ENCODE results near the gene TSC22D3. TPM values are rescaled to one million over a fixed set of nuclear protein-coding genes. Genes with fewer than 3 reads are reported as not detected.

Gene TSC22D3
- total RNA-seq, 4 donors from 2014 or later: 101 to 786 (median 475) TPM

DNA sequence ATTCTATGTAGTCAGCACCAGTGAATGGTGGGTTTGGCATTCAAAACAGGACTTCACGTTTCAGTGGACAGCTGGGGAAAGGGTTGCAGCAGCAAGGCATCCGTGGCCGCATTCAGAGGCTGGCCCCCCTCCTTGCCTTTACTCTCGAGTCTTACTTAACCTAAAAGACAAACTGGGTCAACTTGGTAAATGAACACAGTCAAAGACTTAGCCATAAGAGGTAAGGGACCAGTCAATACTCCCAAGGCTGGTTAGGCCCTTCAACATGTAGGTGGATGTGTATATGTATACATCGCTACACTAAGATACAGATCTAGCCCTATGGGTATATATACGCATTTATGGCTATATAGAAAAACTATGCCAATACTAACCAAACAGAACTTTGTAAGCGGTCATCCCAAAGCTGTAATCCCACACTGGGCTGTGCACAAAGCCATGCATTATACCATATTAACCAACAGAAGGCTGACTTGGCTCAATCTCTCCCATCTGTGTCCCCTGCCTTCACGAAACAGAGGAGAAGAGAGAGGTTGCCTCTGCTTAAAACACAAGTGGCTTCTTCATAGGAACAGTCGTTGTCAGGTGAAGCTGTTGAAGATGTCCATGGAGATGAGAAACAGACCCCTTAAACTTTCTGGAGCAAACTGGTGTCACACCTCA lies 61.9 kb downstream of the TSC22D3 start:
- intact Hi-C loops (cut with DNase I; ENCODE audit: low total_unique reads): no loop called here
- peak overlapping the region; percentile 95 to 96 for H3K27ac ChIP-seq
- H3K4me3 ChIP-seq: peak overlapping the region; percentile 66 to 70
- H3K4me1 ChIP-seq: peaks cover 0 to 5% of the 10 kb centered on the region in 2 donors
- H3K9me3 ChIP-seq: no peaks in the 10 kb centered on the region
- no peaks in the 10 kb centered on the region for H3K27me3 ChIP-seq
- no peak for DNase-seq
- TF ChIP-seq POLR2A (IDR thresholded peaks at IDR 0.05): no peak
- TF ChIP-seq, protein P1, sequence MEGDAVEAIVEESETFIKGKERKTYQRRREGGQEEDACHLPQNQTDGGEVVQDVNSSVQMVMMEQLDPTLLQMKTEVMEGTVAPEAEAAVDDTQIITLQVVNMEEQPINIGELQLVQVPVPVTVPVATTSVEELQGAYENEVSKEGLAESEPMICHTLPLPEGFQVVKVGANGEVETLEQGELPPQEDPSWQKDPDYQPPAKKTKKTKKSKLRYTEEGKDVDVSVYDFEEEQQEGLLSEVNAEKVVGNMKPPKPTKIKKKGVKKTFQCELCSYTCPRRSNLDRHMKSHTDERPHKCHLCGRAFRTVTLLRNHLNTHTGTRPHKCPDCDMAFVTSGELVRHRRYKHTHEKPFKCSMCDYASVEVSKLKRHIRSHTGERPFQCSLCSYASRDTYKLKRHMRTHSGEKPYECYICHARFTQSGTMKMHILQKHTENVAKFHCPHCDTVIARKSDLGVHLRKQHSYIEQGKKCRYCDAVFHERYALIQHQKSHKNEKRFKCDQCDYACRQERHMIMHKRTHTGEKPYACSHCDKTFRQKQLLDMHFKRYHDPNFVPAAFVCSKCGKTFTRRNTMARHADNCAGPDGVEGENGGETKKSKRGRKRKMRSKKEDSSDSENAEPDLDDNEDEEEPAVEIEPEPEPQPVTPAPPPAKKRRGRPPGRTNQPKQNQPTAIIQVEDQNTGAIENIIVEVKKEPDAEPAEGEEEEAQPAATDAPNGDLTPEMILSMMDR (IDR thresholded peaks at IDR 0.05): no peak
- no peaks in the 10 kb centered on the region for H3K36me3 ChIP-seq

DNA sequence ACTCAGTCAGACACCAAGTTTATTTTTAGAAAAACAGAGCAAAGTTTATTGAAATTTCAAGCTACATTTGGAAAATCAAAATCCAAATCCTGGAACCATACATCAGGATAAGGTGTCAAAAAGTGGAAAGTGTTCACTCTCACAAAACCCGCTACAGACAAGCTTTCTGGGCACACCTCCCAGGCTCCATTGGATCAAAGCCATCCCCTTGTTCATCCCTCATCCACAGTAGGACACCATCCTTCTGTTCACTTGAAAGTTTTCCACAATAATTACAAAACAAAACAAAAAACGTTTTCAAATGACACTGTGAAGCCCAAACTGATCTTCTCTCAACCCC lies 62.4 kb downstream of the TSC22D3 start:
- TF ChIP-seq POLR2A (IDR thresholded peaks at IDR 0.05): no peak
- TF ChIP-seq, protein P1 (IDR thresholded peaks at IDR 0.05): no peak
- Histone ChIP-seq H3K27me3 (no peaks in the 10 kb centered on the region), H3K4me1 (peaks cover 0 to 5% of the 10 kb centered on the region in 2 donors), H3K36me3 (no peaks in the 10 kb centered on the region), H3K4me3 (peak overlapping the region; percentile 66 to 70), H3K27ac (peak overlapping the region; percentile 95 to 96), H3K9me3 (no peaks in the 10 kb centered on the region)
- peak in 1 of 2 donors; percentile 44 for DNase-seq
- intact Hi-C loops (cut with DNase I; ENCODE audit: low total_unique reads): no loop called here

DNA sequence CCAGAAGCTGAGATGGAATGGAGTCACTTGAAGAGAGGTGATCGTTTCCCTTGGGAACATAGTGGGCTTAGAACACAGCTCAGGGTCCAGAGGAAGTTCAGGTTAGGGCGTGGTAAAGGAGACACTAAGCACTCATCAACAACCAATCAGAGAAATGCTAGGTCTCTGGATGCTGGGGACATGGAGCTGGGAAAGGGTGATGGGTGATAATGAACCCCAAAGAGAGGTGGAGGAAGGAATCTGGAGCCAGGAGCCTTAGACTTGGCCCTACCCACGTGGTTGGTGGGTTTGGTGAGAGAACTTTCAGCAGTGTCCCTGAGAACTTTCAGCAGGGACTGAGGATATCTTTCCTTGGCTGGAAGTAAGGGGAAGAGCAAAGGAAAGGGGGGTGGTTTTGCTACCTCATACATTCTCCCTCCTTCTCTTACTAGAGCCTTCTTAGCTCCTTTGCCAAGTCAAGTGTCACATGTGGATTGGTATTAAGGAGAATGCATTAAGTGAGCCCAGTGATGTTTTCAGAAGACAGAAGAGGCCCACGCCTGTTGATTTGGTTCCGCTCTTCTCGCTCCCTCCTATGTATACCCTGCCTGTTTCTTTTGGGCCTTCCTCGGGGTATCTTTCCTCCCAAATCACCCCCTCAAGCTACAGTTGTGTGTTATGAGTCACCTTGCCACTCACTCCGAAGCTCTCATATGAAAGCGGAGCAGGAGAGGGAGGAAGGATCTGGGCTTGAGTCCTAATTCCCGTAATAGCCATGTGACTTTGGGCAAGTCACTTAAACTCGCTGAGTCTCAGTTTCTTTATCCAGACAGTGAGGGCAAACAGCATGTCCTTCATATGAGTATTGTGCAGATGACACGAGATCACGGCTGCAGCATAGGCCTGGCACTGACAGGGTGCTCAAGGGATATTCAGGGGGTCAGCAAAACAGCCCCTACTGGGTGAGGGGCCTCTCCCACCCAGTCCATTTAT lies 63.1 kb downstream of the TSC22D3 start:
- Histone ChIP-seq H3K4me3 (peak overlapping the region in 1 of 2 donors; percentile 66), H3K27me3 (no peaks in the 10 kb centered on the region)

DNA sequence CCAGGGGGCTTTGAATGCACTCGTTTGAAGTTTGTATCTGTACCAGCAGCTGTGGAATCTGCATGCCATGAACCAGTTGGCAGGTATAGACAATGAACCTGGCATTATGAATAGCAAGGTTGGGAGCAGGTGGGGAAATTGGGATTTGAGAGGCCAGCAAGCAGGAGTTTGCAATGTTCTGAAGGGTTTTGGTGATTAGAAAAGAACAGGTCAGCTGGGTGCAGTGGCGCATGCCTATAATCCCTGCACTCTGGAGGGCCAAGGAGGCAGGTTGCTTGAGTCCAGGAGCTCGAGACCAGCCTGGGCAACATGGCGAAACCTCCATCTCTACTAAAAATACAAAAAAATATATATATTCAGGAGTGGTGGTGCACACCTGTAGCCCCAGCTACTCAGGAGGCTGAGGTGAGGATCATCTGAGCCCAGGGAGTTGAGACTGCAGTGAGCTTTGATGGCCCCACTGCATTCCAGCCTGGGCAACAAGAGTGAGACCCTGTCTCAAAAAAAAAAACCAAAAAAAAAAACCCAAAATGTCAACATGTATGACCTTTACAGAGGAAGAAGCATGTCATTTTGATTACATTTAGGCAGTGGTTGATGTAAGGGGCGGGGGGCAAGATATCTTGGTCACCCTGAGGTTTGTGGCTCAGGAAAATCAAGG lies 63.9 kb downstream of the TSC22D3 start:
- peaks cover 0 to 5% of the 10 kb centered on the region in 2 donors for H3K4me1 ChIP-seq
- H3K4me3 ChIP-seq: no peak overlapping the region
- H3K36me3 ChIP-seq: no peaks in the 10 kb centered on the region
- DNase-seq: peak in 1 of 2 donors; percentile 21
- TF ChIP-seq, protein P1 (IDR thresholded peaks at IDR 0.05): no peak
- no peak for TF ChIP-seq POLR2A (IDR thresholded peaks at IDR 0.05)
- intact Hi-C loops (cut with DNase I; ENCODE audit: low total_unique reads): no loop called here
- H3K27ac ChIP-seq: peak overlapping the region; percentile 95 to 96
- H3K27me3 ChIP-seq: no peaks in the 10 kb centered on the region
- H3K9me3 ChIP-seq: no peaks in the 10 kb centered on the region

More for the DNA sequence above, 63.1 kb downstream of the TSC22D3 start:
- H3K36me3 ChIP-seq: no peaks in the 10 kb centered on the region
- no peaks in the 10 kb centered on the region for H3K9me3 ChIP-seq
- peak in 1 of 2 donors; percentile 57 for DNase-seq
- TF ChIP-seq, protein P1 (IDR thresholded peaks at IDR 0.05): no peak
- TF ChIP-seq POLR2A (IDR thresholded peaks at IDR 0.05): peak in 1 of 2 donors; percentile 14
- peaks cover 0 to 5% of the 10 kb centered on the region in 2 donors for H3K4me1 ChIP-seq
- intact Hi-C loops (cut with DNase I; ENCODE audit: low total_unique reads): no loop called here
- peak overlapping the region; percentile 95 to 96 for H3K27ac ChIP-seq

All from uterus (tissue), 4 donors.